GM23338 (cell line): Measurements from ENCODE around the gene EP400. TPM values are rescaled to one million over a fixed set of nuclear protein-coding genes. Genes with fewer than 3 reads are reported as not detected.

Source experiments
- ATAC-seq: fragments of 200-7000 bp; cut with Tn5 transposase; 3 replicates; pipeline ENCODE4 v1.9.1; 2020
- DNase-seq: peaks from one replicate; pipeline ENCODE4 v3.0.0-alpha.2; 2015; ENCODE audit warnings: low spot score
- H2AFZ ChIP-seq: fragments of 200-600 bp; sonication (generic); 2 replicates; pipeline ENCODE4 v1.8.0; 2016; ENCODE audit warnings: antibody characterized with exemption, mild to moderate bottlenecking, moderate library complexity
- H3F3A ChIP-seq: fragments of 200-600 bp; sonication (generic); replicated peaks from 2 replicates; pipeline ENCODE4 v1.8.0; 2017; ENCODE audit warnings: antibody characterized with exemption, mixed run types, low read depth
- H3K27ac ChIP-seq: fragments of 200-600 bp; sonication (generic); 2 replicates; pipeline ENCODE4 v1.6.1; 2016; ENCODE audit warnings: low read depth
- H3K27me3 ChIP-seq: fragments of 200-600 bp; sonication (generic); 2 replicates; pipeline ENCODE4 v1.8.0; 2016; ENCODE audit warnings: mild to moderate bottlenecking, mixed run types, moderate library complexity; ENCODE audit not compliant: insufficient read depth
- H3K36me3 ChIP-seq: fragments of 200-600 bp; sonication (generic); 2 replicates; pipeline ENCODE4 v1.8.0; 2016; ENCODE audit warnings: mild to moderate bottlenecking; ENCODE audit not compliant: insufficient read depth
- H3K4me1 ChIP-seq: fragments of 200-600 bp; sonication (generic); 2 replicates; pipeline ENCODE4 v1.8.0; 2016; ENCODE audit warnings: mild to moderate bottlenecking, moderate library complexity; ENCODE audit not compliant: insufficient read depth
- H3K4me2 ChIP-seq: fragments of 200-600 bp; sonication (generic); 2 replicates; pipeline ENCODE4 v1.7.1; 2017; ENCODE audit warnings: mixed run types
- H3K4me3 ChIP-seq: fragments of 200-600 bp; sonication (generic); 2 replicates; pipeline ENCODE4 v1.6.1; 2016; ENCODE audit warnings: mixed run types
- H3K79me2 ChIP-seq: fragments of 200-600 bp; sonication (generic); replicated peaks from 2 replicates; pipeline ENCODE4 v1.8.0; 2017; ENCODE audit warnings: mild to moderate bottlenecking; ENCODE audit not compliant: insufficient read depth
- H3K9me2 ChIP-seq: fragments of 200-600 bp; sonication (generic); 2 replicates; pipeline ENCODE4 v1.8.0; 2017; ENCODE audit not compliant: insufficient read depth
- H4K20me1 ChIP-seq: fragments of 200-600 bp; sonication (generic); replicated peaks from 2 replicates; pipeline ENCODE4 v1.8.0; 2017; ENCODE audit warnings: mild to moderate bottlenecking; ENCODE audit not compliant: insufficient read depth
- H3K27ac Mint-ChIP-seq: 2 replicates; pipeline ENCODE4 v1.8.0; 2020; ENCODE audit warnings: inconsistent platforms, mild to moderate bottlenecking, moderate library complexity, mixed read lengths
- H3K27me3 Mint-ChIP-seq: 3 replicates; pipeline ENCODE4 v1.8.0; 2022; ENCODE audit warnings: low read depth, mild to moderate bottlenecking, moderate library complexity, mixed read lengths, inconsistent platforms; ENCODE audit not compliant: insufficient read depth, poor library complexity
- H3K36me3 Mint-ChIP-seq: 3 replicates; pipeline ENCODE4 v1.8.0; 2021; ENCODE audit warnings: low read depth, mild to moderate bottlenecking, inconsistent platforms, moderate library complexity, mixed read lengths
- H3K4me1 Mint-ChIP-seq: 3 replicates; pipeline ENCODE4 v1.8.0; 2020; ENCODE audit warnings: mild to moderate bottlenecking, inconsistent platforms, mixed read lengths
- H3K4me3 Mint-ChIP-seq: 3 replicates; pipeline ENCODE4 v1.8.0; 2021; ENCODE audit warnings: moderate library complexity, mild to moderate bottlenecking, inconsistent platforms, mixed read lengths
- H3K9me3 Mint-ChIP-seq: 3 replicates; pipeline ENCODE4 v1.8.0; 2020; ENCODE audit warnings: moderate library complexity, mild to moderate bottlenecking, inconsistent platforms, mixed read lengths
- CREB1 ChIP-seq: fragments of 250-450 bp; sonication (Bioruptor Pico); IDR thresholded peaks from 2 replicates; pipeline ENCODE4 v1.5.0; 2020; ENCODE audit warnings: low read depth, mild to moderate bottlenecking, moderate library complexity
- EZH2 ChIP-seq: fragments of 200-600 bp; sonication (generic); IDR thresholded peaks from one replicate; pipeline ENCODE4 v1.8.0; 2017; ENCODE audit warnings: antibody characterized with exemption, mild to moderate bottlenecking, low read depth; ENCODE audit not compliant: unreplicated experiment
- EZH2phosphoT487 ChIP-seq: fragments of 200-600 bp; sonication (generic); IDR thresholded peaks from one replicate; pipeline ENCODE4 v1.8.1; 2018; ENCODE audit warnings: antibody characterized with exemption; ENCODE audit not compliant: unreplicated experiment
- JUNB ChIP-seq: IDR thresholded peaks from one replicate; pipeline ENCODE4 v1.6.1; 2016; ENCODE audit warnings: antibody characterized with exemption; ENCODE audit not compliant: unreplicated experiment
- NANOG ChIP-seq: IDR thresholded peaks from 2 replicates; pipeline ENCODE4 v1.6.1; 2016; ENCODE audit warnings: antibody characterized with exemption, borderline replicate concordance
- POLR2AphosphoS5 ChIP-seq: IDR thresholded peaks from 2 replicates; pipeline ENCODE4 v1.6.1; 2016; ENCODE audit warnings: antibody characterized with exemption, low read depth
- STAT1 ChIP-seq: IDR thresholded peaks from one replicate; pipeline ENCODE4 v1.6.1; 2016; ENCODE audit warnings: antibody characterized with exemption; ENCODE audit not compliant: unreplicated experiment
- ZNF114 ChIP-seq: fragments of 250-450 bp; sonication (Bioruptor Pico); IDR thresholded peaks from 2 replicates; pipeline ENCODE4 v1.5.0; 2020; ENCODE audit warnings: mild to moderate bottlenecking, moderate library complexity
- ZNF331 ChIP-seq: fragments of 250-450 bp; sonication (Bioruptor Pico); IDR thresholded peaks from 2 replicates; pipeline ENCODE4 v1.5.0; 2020; ENCODE audit warnings: low read depth, mild to moderate bottlenecking, moderate library complexity
- polyA plus RNA-seq: library from polyadenylated mRNA; unstranded; fragments of >200 nt; fragmentation: Nextera tagmentation; extraction: Ambion mirVana; gene quantifications from 2 replicates; pipeline ENCODE4 v1.2.1, GENCODE V29; 2016
- total RNA-seq: library from RNA; depleted of rRNA; stranded (reverse); fragments of >200 nt; shearing (Covaris generic); gene quantifications from 2 replicates; pipeline ENCODE4 v1.2.3, GENCODE V29; 2014
- TF ChIP-seq, protein P1 (sequence below): IDR thresholded peaks from 2 replicates; pipeline ENCODE4 v1.6.1; 2016; ENCODE audit warnings: antibody characterized with exemption
- TF ChIP-seq, protein P2 (sequence below): IDR thresholded peaks from one replicate; pipeline ENCODE4 v1.6.1; 2018; ENCODE audit warnings: antibody characterized with exemption; ENCODE audit not compliant: unreplicated experiment
- TF ChIP-seq, protein P3 (sequence below): fragments of 250-450 bp; sonication (Bioruptor Pico); IDR thresholded peaks from 2 replicates; pipeline ENCODE4 v1.5.0; 2020; ENCODE audit warnings: mild to moderate bottlenecking, moderate library complexity
- TF ChIP-seq, protein P4 (sequence below), 2 experiments: fragments of 200-600 bp in 1 of 2; sonication (generic) in 1 of 2; conservative IDR thresholded peaks; 2 replicates each; pipeline versions ENCODE4 v1.5.1 to v1.6.1; 2016 to 2017; ENCODE audit warnings: antibody characterized with exemption in 2 of 2, low read depth in 2 of 2, mild to moderate bottlenecking in 2 of 2, moderate library complexity in 1 of 2

The EP400 gene
- total and polyA plus RNA-seq, 2 experiments from 2014 or later: 26.3 to 57.2 TPM

DNA sequence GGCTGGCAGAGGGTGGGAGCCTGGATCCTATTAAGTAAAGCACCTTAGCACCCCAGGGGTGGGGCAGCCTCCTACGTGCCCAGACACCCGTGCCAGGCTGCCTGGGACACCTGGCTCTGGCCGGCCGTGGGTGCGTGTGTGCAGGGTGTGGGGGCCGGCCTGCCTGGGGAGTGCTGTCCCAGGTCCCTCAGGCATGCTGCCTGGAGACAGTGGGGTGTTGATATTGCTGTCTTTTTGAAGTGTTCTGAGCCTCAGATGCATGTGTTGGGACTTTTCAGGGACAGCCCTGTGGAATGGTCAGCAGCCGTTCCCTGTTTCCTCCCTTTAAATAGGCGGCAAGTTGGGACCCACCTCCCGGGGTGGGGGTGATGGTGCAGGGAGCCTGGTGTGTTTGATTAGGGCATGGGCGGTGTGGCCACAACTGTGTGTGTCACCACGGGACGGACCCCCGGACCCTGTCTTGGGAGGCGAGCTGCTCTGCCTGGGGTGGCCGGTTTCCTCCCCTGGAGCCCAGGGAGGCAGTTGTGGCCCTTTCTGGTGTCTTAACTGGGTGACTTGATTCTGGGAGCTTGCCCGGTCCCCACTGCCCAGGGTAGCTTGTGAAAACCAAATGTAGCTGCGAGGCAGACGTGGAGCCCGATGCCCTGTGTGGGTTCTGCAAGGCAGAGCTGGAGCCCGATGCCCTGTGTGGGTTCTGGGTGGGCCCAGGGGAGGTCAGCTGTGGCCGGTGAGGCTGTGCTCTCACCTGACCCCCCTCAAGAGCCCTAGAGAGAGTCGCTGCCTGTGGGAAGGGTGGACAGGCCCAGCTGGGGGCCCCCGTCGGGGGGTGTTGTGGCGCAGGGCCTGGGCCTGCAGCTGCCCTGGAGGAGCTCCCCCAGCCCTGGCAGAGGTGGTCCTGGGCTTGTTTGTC, 47.2 kb upstream of the EP400 start:
- DNase-seq (no peak), ATAC-seq (no peak)
- peaks cover 8% of the 10 kb centered on the region for H4K20me1 ChIP-seq
- H3K27ac Mint-ChIP-seq: no peak overlapping the region; the same call in 1 of the 2 replicates
- 0 out of 2 replicates have a peak, but pooled peaks cover 8% of the 10 kb centered on the region for H3F3A ChIP-seq
- H3K4me3 ChIP-seq: no peak overlapping the region
- no peak overlapping the region for H3K27ac ChIP-seq
- H3K4me2 ChIP-seq: no peak overlapping the region
- H2AFZ ChIP-seq: no peak overlapping the region
- H3K27me3 Mint-ChIP-seq: peaks cover 8% of the 10 kb centered on the region
- no peaks in the 10 kb centered on the region for H3K4me1 ChIP-seq
- peaks cover 34% of the 10 kb centered on the region for H3K79me2 ChIP-seq
- no peak for TF ChIP-seq EZH2
- TF ChIP-seq EZH2phosphoT487: no peak
- TF ChIP-seq POLR2AphosphoS5: no peak
- no peak for TF ChIP-seq ZNF114 (CRISPR knock-in tag)
- TF ChIP-seq, protein P1, sequence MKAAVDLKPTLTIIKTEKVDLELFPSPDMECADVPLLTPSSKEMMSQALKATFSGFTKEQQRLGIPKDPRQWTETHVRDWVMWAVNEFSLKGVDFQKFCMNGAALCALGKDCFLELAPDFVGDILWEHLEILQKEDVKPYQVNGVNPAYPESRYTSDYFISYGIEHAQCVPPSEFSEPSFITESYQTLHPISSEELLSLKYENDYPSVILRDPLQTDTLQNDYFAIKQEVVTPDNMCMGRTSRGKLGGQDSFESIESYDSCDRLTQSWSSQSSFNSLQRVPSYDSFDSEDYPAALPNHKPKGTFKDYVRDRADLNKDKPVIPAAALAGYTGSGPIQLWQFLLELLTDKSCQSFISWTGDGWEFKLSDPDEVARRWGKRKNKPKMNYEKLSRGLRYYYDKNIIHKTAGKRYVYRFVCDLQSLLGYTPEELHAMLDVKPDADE: no peak
- no peak for TF ChIP-seq STAT1
- no peak for TF ChIP-seq CREB1 (CRISPR knock-in tag)
- no peak for TF ChIP-seq ZNF331
- TF ChIP-seq, protein P2, sequence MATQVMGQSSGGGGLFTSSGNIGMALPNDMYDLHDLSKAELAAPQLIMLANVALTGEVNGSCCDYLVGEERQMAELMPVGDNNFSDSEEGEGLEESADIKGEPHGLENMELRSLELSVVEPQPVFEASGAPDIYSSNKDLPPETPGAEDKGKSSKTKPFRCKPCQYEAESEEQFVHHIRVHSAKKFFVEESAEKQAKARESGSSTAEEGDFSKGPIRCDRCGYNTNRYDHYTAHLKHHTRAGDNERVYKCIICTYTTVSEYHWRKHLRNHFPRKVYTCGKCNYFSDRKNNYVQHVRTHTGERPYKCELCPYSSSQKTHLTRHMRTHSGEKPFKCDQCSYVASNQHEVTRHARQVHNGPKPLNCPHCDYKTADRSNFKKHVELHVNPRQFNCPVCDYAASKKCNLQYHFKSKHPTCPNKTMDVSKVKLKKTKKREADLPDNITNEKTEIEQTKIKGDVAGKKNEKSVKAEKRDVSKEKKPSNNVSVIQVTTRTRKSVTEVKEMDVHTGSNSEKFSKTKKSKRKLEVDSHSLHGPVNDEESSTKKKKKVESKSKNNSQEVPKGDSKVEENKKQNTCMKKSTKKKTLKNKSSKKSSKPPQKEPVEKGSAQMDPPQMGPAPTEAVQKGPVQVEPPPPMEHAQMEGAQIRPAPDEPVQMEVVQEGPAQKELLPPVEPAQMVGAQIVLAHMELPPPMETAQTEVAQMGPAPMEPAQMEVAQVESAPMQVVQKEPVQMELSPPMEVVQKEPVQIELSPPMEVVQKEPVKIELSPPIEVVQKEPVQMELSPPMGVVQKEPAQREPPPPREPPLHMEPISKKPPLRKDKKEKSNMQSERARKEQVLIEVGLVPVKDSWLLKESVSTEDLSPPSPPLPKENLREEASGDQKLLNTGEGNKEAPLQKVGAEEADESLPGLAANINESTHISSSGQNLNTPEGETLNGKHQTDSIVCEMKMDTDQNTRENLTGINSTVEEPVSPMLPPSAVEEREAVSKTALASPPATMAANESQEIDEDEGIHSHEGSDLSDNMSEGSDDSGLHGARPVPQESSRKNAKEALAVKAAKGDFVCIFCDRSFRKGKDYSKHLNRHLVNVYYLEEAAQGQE: no peak
- TF ChIP-seq, protein P3, sequence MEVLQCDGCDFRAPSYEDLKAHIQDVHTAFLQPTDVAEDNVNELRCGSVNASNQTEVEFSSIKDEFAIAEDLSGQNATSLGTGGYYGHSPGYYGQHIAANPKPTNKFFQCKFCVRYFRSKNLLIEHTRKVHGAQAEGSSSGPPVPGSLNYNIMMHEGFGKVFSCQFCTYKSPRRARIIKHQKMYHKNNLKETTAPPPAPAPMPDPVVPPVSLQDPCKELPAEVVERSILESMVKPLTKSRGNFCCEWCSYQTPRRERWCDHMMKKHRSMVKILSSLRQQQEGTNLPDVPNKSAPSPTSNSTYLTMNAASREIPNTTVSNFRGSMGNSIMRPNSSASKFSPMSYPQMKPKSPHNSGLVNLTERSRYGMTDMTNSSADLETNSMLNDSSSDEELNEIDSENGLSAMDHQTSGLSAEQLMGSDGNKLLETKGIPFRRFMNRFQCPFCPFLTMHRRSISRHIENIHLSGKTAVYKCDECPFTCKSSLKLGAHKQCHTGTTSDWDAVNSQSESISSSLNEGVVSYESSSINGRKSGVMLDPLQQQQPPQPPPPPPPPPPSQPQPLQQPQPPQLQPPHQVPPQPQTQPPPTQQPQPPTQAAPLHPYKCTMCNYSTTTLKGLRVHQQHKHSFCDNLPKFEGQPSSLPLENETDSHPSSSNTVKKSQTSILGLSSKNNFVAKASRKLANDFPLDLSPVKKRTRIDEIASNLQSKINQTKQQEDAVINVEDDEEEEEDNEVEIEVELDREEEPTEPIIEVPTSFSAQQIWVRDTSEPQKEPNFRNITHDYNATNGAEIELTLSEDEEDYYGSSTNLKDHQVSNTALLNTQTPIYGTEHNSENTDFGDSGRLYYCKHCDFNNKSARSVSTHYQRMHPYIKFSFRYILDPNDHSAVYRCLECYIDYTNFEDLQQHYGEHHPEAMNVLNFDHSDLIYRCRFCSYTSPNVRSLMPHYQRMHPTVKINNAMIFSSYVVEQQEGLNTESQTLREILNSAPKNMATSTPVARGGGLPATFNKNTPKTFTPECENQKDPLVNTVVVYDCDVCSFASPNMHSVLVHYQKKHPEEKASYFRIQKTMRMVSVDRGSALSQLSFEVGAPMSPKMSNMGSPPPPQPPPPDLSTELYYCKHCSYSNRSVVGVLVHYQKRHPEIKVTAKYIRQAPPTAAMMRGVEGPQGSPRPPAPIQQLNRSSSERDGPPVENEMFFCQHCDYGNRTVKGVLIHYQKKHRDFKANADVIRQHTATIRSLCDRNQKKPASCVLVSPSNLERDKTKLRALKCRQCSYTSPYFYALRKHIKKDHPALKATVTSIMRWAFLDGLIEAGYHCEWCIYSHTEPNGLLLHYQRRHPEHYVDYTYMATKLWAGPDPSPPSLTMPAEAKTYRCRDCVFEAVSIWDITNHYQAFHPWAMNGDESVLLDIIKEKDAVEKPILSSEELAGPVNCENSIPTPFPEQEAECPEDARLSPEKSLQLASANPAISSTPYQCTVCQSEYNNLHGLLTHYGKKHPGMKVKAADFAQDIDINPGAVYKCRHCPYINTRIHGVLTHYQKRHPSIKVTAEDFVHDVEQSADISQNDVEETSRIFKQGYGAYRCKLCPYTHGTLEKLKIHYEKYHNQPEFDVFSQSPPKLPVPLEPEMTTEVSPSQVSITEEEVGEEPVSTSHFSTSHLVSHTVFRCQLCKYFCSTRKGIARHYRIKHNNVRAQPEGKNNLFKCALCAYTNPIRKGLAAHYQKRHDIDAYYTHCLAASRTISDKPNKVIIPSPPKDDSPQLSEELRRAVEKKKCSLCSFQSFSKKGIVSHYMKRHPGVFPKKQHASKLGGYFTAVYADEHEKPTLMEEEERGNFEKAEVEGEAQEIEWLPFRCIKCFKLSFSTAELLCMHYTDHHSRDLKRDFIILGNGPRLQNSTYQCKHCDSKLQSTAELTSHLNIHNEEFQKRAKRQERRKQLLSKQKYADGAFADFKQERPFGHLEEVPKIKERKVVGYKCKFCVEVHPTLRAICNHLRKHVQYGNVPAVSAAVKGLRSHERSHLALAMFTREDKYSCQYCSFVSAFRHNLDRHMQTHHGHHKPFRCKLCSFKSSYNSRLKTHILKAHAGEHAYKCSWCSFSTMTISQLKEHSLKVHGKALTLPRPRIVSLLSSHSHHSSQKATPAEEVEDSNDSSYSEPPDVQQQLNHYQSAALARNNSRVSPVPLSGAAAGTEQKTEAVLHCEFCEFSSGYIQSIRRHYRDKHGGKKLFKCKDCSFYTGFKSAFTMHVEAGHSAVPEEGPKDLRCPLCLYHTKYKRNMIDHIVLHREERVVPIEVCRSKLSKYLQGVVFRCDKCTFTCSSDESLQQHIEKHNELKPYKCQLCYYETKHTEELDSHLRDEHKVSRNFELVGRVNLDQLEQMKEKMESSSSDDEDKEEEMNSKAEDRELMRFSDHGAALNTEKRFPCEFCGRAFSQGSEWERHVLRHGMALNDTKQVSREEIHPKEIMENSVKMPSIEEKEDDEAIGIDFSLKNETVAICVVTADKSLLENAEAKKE (CRISPR knock-in tag): no peak
- no peak for TF ChIP-seq NANOG
- TF ChIP-seq JUNB: no peak
- TF ChIP-seq, protein P4, sequence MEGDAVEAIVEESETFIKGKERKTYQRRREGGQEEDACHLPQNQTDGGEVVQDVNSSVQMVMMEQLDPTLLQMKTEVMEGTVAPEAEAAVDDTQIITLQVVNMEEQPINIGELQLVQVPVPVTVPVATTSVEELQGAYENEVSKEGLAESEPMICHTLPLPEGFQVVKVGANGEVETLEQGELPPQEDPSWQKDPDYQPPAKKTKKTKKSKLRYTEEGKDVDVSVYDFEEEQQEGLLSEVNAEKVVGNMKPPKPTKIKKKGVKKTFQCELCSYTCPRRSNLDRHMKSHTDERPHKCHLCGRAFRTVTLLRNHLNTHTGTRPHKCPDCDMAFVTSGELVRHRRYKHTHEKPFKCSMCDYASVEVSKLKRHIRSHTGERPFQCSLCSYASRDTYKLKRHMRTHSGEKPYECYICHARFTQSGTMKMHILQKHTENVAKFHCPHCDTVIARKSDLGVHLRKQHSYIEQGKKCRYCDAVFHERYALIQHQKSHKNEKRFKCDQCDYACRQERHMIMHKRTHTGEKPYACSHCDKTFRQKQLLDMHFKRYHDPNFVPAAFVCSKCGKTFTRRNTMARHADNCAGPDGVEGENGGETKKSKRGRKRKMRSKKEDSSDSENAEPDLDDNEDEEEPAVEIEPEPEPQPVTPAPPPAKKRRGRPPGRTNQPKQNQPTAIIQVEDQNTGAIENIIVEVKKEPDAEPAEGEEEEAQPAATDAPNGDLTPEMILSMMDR (conservative IDR thresholded peaks at IDR 0.05; ENCODE audit: low read depth in 2 of 2): no peak
- H3K36me3 Mint-ChIP-seq: peaks cover 6% of the 10 kb centered on the region
- no peaks in the 10 kb centered on the region for H3K27me3 ChIP-seq
- no peaks in the 10 kb centered on the region for H3K9me2 ChIP-seq
- H3K36me3 ChIP-seq: no peaks in the 10 kb centered on the region
- H3K4me3 Mint-ChIP-seq: no peak overlapping the region
- no peaks in the 10 kb centered on the region for H3K9me3 Mint-ChIP-seq
- peaks cover 5% of the 10 kb centered on the region; the same call in 1 of the 3 replicates for H3K4me1 Mint-ChIP-seq
